ENCODE measurements around the gene CORO2B.
"Not testable (repeated sequence)": the region's sequence is repeated elsewhere in the genome, so short reads cannot be mapped to it uniquely, and the experiment has no call there.

Gene CORO2B

DNA sequence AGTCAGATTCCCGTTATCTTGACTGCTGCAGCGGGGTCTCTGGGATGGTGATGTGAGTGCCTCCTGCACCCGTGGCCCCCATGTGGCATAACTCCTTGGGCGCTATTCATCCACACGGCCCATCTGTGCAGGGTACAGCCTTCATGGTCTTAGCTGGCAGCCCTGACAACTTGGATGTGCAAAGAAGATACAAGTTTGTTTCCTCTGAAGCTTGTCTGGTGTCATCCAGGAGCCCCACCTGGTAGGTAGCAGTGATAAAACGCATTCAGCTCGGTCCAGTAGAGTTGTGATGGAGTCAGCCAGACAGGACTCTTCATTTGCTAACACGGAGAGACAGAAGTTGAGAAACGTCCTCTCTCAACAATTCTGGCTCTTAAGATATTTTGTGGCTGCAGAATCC lies 53.3 kb downstream of the CORO2B start:
- FAIRE-seq = no peak

DNA sequence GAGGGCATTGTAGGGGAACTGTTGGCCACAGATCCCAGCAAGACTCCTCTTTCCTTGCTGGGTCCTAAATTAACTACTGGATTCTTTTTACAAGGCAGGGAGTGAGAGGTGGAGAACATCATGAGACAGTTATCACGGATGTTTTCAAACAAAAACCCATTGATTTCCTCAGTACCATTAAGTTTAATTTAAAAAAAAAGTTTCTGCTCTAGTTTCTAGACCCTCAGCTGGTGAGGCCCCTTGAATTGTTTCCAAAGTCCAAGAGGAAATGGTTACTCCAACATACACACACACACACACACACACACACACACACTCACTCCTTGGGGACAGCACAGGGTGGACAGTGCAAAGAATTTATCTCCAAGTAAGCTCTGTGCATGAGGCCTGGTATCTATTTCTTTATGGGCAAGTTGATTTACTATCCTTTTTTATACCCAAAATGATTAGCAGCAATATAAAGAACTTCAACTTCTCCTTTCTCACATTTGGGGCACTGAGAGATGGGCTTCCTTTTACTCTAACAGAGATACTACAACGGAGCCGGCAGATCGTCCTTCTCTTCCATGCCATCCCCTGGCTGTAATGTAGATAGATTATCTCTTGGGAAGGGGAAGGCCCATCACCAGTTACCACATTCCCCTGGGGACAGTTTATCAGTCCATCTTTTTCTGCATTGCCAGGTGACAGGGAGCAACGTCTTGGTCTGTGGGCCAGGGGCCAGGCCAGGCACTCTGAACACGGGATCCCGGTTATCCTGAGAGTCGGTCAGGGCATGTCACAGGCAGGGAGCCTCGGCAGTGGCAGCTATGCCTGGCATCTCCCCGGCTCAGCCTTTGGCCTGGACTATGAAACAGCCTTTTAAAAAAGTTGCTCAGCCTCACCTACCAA lies 54.7 kb downstream of the CORO2B start:
- FAIRE-seq = no peak

DNA sequence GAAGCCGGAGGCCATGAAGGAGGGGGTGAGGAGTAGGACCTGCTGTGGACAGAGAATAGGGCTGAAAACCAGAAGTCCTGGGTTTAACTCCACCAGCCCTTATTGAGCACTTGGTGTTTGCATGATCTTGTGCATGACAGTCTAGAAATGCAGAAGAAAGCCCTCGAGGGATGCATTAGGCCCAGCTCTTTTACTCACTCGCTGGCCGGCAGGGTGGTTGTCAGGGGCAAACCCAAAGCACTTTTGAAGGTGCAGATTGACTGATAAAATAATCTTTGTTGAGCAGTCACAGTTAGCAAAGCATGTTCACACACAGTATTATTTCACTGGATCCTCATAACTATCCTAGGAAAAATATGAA lies 55.3 kb downstream of the CORO2B start:
- no peak for FAIRE-seq

DNA sequence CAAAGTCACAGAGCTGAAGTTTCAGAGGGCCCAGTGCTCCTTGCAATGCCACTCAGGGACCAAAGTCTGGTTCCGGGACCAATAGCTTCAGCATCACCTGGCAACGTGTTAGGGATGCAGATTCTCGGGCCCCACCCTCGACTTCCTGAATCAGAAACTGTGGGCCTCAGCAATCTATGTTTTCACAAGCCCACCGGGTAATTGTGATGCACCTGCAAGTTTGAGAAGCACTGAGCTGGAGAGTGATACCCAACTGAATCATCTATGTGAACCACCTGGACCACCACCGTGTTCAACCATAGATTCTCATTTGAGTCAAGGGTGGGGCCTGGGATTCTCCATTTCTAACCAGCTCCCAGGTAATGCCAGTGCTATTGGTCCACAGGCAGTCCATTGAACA lies 55.7 kb downstream of the CORO2B start:
- FAIRE-seq = no peak

DNA sequence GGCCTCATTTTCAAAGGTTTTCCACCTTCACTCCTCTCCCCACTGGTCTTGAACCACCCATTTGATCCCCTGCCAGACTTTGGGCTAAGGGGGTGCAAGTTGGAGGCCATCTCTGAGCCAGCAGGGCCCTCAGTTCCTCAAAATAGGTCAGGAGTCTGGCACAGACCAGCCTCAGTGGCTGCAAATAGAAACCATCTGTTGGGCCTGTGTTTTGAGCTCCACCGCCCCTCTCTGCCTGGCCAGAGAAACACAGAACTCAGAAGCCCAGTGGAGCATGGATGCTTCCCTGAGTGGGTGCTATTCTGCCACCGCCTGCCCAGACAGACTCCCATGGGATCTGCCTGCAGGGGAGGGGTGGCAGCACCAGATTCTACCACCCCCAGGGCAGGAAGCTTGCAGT lies 56.3 kb downstream of the CORO2B start:
- no peak for FAIRE-seq

DNA sequence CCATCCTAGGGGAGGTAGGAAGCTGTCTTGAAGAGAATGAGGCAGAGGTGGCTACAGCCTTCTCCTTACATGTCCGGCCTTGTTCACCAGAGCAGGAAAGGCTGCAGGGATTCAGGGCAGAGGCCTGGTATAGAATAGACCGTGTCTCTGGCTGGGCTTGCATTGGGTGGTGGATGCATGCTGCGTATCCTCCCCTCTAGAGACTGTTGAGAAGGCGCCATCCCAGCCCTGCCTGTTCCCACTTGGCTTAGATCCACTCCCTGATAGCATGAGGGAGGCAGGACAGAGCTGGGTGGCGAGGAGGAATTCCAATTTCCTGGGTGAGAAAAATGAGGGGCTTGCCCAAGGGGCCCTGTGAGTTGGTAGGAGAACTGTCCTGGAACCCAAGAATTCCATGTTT lies 57.5 kb downstream of the CORO2B start:
- no peak for FAIRE-seq

DNA sequence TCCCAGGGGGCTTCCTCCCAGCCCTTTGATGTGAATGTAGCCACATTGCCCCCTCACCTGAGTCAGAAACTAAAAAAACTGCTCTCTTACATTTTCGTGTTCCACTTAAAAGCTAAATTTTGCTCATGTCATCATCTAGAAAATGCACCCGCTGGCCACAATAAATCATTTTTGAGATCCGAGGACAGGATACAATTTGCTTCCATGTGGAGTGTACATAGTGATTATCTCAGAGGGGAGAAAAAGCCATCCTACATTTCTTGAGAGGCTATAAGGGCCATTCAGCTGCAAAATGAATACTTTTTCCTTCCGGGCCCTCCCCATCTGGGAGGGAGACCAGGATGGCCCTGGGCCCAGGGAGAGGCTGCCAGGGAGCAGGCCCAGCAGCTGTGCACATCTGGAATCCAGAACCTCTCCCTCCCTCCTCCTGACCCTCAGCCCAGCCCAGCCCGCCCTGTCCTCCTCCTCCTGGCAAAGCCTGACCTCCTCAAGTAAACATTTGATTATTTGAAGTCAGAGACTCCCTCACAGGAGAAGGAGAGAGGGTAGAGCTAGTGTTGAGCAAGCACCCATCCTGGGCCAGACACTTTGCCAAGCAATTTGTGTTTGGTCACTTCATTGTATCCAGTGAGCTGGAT lies 59.1 kb downstream of the CORO2B start:
- no peak for FAIRE-seq

DNA sequence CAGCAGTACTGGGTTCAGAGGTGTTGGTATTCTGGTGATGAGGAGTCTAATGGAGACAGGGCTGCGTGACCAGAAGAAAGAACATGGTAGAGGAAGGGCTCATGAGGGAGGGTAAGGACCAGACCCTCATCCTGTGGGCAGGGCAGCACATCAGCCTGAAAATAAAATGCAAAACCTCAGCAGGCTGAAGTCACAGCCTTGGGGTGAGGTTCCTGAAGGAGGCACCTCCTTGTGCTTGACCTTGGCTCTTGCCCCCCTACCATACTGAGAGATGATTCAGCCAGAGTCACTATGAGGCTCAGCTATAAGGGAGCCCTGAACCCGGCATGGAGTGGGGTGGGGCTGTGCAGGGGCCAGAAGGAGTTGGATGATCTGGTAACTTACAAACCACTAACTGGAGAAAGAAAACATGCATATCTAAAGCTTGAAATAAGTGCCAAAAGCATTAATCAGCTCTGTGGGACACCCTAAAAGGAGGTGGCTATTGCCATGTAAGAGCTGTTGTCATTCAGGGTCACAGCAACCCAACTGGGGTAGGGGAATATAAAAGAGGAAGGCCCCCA lies 60.2 kb downstream of the CORO2B start:
- FAIRE-seq = no peak

DNA sequence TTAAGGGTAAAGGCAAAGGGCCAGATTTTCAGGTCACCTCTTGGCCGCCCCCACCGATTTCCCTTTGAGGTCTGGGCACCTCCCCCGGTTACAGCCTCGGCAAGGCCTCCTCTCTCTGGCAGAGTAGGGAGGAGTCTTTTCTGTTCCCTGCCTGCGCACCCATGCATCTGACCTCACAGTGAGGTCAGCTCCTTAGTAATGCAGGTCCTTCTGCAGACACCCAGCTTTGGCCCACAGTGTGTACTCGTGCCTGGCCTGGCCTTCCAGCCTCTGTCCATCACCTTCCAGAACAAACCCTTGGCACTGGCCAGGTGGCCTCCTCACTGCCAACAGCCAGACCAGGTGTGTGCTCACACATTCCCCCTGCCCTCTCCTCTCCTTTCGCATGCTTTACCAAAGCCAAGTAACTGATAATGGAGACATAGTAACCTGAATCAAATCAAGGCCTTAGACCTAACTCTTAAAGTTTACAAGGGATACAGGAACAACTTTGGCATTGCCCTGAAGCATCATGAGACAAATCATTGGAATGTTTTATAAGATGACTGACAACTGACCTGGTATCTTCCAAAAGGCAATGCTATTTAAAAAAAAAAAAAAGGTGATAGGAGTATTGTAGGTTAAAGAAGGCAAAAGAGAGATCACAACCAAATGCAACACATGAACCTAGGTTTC lies 61.3 kb downstream of the CORO2B start:
- no peak for FAIRE-seq

DNA sequence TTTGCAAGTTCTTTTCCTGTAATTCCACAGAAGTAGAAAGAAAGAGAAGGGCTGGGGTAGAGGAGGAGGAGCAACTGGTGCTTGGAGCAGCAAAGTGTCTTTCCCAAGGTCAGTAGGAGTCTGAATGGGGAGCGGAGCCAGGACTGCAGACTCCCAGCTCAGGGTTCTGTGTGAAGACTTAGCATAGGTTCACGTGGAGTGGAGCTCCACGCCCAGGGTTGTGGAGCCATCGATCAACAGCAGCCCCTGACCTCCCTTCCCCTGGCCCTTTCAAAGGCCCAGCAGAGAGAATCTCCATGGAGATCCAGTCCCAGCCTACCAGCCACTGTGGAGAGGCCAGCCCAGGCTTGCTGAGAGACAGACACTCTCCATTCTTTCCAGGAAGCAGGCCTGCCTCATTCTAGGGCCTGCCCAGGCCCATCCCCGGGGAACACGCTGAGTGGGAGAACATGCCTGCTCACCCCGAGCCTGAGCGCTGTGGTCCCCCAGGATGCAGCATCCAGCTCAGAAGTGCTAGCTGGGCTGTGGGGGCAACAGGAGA lies 62.1 kb downstream of the CORO2B start:
- no peak for FAIRE-seq

DNA sequence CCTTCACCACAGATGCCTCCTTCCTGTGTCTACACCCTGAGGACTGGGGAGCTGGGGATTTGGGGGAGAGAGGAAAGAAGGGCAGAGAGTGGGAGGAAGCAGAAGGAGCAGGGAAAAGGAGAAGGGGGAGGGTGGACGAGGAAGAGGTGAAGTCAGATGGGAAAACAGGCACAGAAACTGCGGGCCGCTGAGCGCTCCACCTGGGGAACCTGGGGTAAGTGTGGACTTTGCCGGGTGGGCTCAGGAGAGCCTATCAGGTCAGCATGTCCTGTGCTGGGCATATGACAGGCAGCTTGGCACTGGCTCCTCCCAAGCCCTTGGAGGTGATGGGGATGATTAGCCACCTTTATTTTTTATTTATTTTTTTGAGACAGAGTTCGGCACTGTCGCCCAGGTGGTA lies 62.6 kb downstream of the CORO2B start:
- FAIRE-seq = no peak

DNA sequence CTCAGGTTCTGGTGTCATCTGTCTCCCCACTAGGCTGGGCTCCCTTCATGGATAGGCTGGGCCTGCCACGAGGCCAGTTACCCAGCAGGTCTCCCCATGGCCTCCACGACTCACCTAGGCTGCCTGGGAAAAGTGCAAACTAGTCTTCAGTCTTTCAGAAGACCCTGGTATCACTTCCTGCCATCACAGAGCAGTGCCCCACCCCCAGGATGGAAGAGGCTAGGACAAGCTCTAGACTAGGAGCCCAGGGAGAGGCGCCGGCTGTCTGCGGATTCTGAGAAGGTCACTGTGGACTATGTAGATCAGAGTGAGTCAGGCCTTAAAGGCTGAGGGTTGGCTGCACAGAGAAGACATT lies 63.7 kb downstream of the CORO2B start:
- FAIRE-seq = no peak

DNA sequence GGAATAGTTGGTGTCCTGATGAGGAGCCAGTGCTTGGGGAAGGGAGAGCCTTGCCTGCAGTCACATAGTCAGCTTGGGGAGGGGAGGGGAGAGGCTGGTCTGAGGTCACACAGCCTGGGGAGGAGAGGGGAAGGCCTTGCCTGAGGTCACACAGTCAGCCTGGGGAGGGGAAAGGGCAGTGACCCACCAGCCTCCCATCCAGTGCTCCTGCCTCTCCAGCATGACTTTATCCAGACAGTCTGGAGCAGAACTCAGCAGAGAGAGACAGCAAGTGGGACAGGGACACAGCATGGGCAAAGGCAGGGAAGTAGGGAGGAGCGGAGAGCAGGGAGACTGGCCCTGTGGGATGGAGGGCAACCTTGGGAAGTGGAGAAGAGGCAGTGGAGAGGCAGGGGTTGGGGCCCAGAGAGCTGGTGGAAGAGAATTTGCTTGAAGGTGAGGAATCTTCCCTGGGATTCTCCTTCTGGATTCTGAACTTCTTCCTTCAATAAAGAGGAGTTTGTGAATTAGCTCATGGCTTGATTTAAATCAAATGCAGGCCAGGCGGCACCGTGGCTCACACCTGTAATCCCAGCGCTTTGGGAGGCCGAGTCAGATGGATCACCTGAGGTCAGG lies 64.5 kb downstream of the CORO2B start:
- FAIRE-seq = no peak

DNA sequence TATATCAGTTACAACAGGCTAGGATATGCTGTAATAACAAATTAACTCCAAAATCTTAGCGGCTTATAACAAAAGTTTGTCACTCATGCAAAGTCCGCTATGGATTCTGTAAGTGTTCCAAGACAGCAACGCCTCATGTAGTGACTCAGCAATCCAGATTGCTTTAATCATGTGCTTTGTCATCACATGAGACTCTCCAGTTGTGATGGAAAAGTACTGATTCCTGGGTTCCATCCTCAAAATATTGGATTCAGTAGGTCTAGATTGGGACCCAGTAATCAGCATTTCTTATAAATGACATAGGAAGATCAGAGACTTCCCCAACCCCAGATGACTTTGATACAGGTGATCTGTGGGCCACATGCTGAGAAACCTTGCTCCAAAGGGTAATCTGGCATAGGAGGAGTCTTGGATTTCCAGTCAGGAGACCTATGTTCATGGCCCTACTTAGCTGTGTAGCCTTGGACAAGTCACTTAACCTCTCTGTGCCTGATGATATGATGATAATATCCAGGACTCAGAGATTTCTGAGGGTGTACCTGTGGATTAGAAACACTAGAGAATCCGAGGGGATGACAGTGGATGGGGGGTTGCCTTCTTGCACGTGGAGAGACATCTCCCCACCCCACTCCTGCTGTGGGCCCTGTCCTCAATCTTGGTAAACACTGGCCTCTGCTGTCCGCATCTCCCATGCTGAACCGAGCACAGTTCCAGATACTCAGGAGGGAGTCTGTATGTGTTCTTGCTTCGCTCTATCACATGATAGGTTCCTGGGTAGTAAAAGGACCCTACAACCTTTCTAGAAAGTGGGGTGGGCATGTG lies 65.5 kb downstream of the CORO2B start:
- FAIRE-seq = no peak

DNA sequence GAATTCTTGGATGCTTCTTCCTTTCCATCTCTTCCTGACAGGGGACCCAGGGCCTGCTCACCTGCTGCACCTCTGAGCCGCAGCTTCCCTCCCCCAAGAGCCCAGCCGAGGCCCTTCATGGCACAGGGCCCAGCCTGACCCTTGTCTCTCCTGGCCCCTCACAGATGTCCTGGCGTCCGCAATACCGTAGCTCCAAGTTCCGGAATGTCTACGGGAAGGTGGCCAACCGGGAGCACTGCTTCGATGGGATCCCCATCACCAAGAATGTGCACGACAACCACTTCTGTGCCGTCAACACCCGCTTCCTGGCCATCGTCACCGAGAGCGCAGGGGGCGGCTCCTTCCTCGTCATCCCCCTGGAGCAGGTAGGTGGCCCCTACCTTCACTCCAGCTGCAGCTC lies 66.2 kb downstream of the CORO2B start:
- FAIRE-seq = no peak

DNA sequence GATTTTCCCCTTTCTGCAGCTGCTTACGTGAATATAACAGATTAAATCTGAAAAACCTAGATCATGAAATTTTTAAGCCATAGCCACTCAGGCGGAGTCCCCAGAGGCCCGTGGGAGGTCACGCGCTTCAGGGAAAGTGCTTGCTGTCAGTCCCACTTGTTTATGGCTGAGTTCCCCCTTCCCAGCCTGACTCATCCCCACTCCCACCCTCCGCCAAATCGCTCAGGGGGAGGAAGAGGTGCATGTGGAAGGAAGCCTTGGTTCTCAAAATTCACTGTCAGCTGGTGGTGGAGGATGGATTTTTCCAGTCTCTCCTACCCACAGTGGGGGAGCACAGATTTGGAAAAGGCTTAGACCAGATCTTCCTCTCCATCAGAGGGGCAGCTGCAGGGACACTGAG lies 67.4 kb downstream of the CORO2B start:
- no peak for FAIRE-seq

DNA sequence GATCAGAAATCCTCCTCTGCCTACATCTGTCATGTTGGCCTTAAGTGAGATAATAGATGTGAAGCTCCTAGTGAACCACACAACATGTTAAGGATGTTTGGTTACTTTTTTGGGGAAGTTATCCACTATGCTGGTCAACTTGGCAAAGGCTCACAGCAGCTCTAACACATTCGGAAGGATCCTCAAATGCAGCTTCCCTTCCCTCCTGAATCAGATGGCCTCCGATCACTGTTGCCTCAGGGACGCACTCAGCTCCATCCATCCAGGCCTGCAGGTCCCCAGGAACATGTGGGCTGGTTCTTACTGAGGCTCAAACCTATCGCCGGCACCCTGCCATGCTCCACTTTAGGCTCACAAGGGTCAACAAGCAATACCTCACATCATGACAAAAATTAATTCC lies 67.9 kb downstream of the CORO2B start:
- no peak for FAIRE-seq

DNA sequence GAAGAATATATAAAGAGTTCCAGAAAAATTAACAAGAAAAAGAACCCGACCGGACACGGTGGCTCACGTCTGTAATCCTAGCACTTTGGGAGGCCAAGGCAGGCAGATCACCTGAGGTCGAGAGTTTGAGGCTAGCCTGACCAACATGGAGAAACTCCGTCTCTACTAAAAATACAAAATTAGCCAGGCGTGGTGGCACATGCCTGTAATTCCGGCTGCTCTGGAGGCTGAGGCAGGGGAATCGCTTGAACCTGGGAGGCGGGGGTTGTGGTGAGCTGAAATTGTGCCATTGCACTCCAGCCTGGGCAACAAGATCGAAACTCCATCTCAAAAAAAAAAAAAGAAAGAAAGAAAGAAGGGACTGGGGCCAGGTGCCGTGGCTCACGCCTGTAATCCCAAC lies 68.6 kb downstream of the CORO2B start:
- FAIRE-seq = not testable (repeated sequence)

DNA sequence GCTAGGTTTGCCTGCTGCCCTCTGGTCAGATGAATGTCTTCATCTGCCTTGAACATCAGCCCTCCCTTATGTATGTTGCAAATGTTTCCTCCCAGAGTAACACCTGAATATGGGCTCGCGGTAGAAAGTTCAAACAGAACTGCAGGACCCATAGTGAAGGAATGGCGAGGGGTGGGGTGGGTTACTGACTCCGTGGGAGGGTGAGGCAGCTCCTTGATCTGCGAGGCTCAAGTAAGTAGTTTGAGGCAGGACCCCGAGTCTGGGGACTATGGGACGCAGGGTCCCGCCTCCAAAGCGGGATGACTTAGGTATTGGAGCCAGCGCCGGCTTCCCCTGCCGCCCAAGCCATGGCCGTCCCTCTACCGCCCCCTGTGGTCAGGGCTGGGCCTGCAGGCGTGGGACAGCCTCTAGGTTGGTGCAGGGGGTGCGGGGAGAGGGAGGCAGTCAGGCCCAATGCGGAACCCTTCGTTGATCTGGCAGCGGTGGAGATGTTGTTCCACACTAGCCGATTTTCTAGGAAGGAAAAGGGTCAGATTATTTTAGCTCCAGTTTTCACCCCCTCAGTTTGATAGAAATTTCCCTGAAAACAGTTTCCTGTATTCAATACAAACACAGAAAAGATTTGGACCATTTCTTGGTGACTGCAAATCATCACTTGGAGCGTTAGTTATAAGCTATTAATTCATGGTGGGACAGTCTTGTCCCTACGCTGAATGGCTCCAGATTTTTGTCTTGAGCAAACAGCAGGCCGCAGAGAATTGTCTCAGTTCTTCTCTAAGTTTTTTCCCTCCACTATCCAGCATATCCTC lies 72.3 kb downstream of the CORO2B start:
- no peak for FAIRE-seq

DNA sequence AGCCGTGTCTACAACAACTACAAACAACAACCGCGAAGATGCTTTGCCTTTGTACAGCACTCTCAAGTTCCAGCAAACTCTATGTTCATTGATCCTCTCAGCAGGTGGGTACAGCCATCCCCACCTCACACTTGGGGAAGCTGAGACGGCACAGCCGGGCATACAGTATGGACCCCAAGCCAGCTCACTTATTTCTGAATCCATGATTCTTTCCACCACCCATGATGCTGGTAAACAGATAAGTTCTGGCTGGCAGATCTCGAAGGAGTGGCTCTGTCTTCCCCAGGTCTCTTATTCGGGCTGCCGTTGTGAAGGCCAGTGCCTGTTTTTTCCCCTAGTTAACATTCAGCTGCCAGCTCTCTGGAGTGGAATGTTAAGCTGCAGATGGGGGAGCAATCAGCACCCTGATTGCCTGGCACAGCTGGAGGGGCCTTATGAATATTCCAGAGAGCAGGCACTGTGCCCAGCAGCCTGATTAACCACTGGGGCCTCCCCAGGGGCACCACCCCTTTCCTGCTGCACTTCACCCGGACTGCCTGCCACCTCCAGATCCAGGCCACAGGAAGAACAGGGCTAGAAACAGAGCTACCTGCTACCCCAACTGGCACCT lies 73.2 kb downstream of the CORO2B start:
- no peak for FAIRE-seq

Data from G401.6 (cell line).